MCF 10A (cell line): ENCODE results near the gene TCF19. TPM values are rescaled to one million over a fixed set of nuclear protein-coding genes. Genes with fewer than 3 reads are reported as not detected.

Source experiments
- BruUV-seq: library from RNA; stranded (reverse); fragments of 400-500 nt; replicated peaks from 2 replicates; lab custom pipeline; 2021; lab: Mats Ljungman, UMichigan
- CTCF ChIA-PET: fragments of 300-600 bp; sonication (Branson Sonifier 250); formaldehyde crosslinking; extraction: SDS; loops from one replicate; lab custom pipeline; 2021; ENCODE audit warnings: antibody characterized with exemption, inconsistent platforms; lab: Yijun Ruan, JAX
- POLR2A ChIA-PET: fragments of 300-600, 350-650 bp; sonication (Branson Sonifier 250); formaldehyde crosslinking; extraction: SDS; loops from one replicate; lab custom pipeline; 2020; ENCODE audit warnings: antibody characterized with exemption, inconsistent platforms; lab: Yijun Ruan, JAX
- DNase-seq: peaks from one replicate; pipeline ENCODE4 v3.0.0-alpha.2; 2018; ENCODE audit not compliant: unreplicated experiment
- H3K27ac Mint-ChIP-seq: one replicate; pipeline ENCODE4 v1.8.0; 2022; ENCODE audit warnings: mild to moderate bottlenecking, low read depth, mixed read lengths; ENCODE audit not compliant: unreplicated experiment
- H3K27me3 Mint-ChIP-seq: one replicate; pipeline ENCODE4 v1.8.0; 2022; ENCODE audit warnings: mixed read lengths; ENCODE audit not compliant: insufficient read depth, unreplicated experiment
- H3K36me3 Mint-ChIP-seq: one replicate; pipeline ENCODE4 v1.8.0; 2022; ENCODE audit warnings: mild to moderate bottlenecking, moderate library complexity, mixed read lengths; ENCODE audit not compliant: insufficient read depth, unreplicated experiment
- H3K4me1 Mint-ChIP-seq: one replicate; pipeline ENCODE4 v1.8.0; 2022; ENCODE audit warnings: mixed read lengths; ENCODE audit not compliant: insufficient read depth, unreplicated experiment
- H3K4me3 Mint-ChIP-seq: one replicate; pipeline ENCODE4 v1.8.0; 2022; ENCODE audit warnings: mild to moderate bottlenecking, moderate library complexity, mixed read lengths; ENCODE audit not compliant: unreplicated experiment
- H3K9me3 Mint-ChIP-seq: one replicate; pipeline ENCODE4 v1.8.0; 2022; ENCODE audit warnings: mixed read lengths; ENCODE audit not compliant: unreplicated experiment
- CTCF ChIP-seq: fragments of 200-600 bp; IDR thresholded peaks from one replicate; pipeline ENCODE4 v1.8.0; 2022; ENCODE audit warnings: antibody characterized with exemption, mild to moderate bottlenecking; ENCODE audit not compliant: unreplicated experiment
- intact Hi-C: fragments of 100-400 bp; cut with micrococcal nuclease; formaldehyde crosslinking; loops from 2 replicates; pipeline ENCODE4 v1.14.1; 2022
- total RNA-seq: library from RNA; stranded (reverse); gene quantifications from 2 replicates; pipeline ENCODE4 v1.2.3, GENCODE V29; 2022

TCF19 gene
- total RNA-seq, 1 experiment from 2014 or later = 6.5 TPM

GRCh38 chr6:31118178-31118577 lies 40.2 kb upstream of the TCF19 start:
- Mint-ChIP-seq H3K4me3 (no peak overlapping the region), H3K9me3 (no peaks in the 10 kb centered on the region), H3K36me3 (peaks cover 6% of the 10 kb centered on the region), H3K27ac (no peak overlapping the region), H3K27me3 (no peaks in the 10 kb centered on the region), H3K4me1 (peaks cover 30% of the 10 kb centered on the region)
- ChIA-PET POLR2A (interaction anchor here (1.4 kb wide), 1 partner anchor 32 kb away, joined by 4 read pairs; no protein-coding TSS in a partner anchor), CTCF (interaction anchor here (0.6 to 6.8 kb wide), 6 partner anchors 9 to 387 kb away, joined by 4 to 55 read pairs (median 6); partner anchors contain the start of gene MUCL3)
- DNase-seq = no peak
- TF ChIP-seq CTCF = no peak
- BruUV-seq = no TSS peak
- intact Hi-C loops = no loop called here

- Mint-ChIP-seq H3K27me3 (no peaks in the 10 kb centered on the region), H3K36me3 (peaks cover 11% of the 10 kb centered on the region), H3K27ac (no peak within 1 kb of the TSS), H3K4me3 (no peak within 1 kb of the TSS), H3K4me1 (peaks cover 32% of the 10 kb centered on the region), H3K9me3 (no peaks in the 10 kb centered on the region)
- intact Hi-C loops = no loop called here
- TF ChIP-seq CTCF = no peak
- ChIA-PET CTCF (interaction anchor here (1.1 to 2.2 kb wide), 2 partner anchors 33 to 40 kb away, joined by 3 to 6 read pairs; no protein-coding TSS in a partner anchor), POLR2A (interaction anchor here (0.6 kb wide), 1 partner anchor 495 kb away, joined by 3 read pairs; the partner anchor contains the start of gene AIF1)
- DNase-seq = no peak
- no TSS peak for BruUV-seq
These were observed 38.1 kb upstream of the TCF19 start, which contains the start of gene CDSN for GRCh38 chr6:31120151-31120915. Gene CDSN, minus strand, starts transcription at chr6:31120446. Its CDS starts 27 bp downstream, at chr6:31120419.

- intact Hi-C loops = no loop called here
- Mint-ChIP-seq H3K27me3 (no peaks in the 10 kb centered on the region), H3K36me3 (peaks cover 12% of the 10 kb centered on the region), H3K4me1 (peaks cover 34% of the 10 kb centered on the region), H3K4me3 (no peak overlapping the region), H3K27ac (no peak overlapping the region), H3K9me3 (no peaks in the 10 kb centered on the region)
- BruUV-seq = no TSS peak
- no peak for TF ChIP-seq CTCF
- CTCF ChIA-PET = interaction anchor here (0.9 to 1.2 kb wide), 4 partner anchors 34 to 245 kb away, joined by 3 to 5 read pairs (median 4); partner anchors contain the start of gene VARS2
- POLR2A ChIA-PET = interaction anchor here (0.6 to 1.1 kb wide), 3 partner anchors 24 to 494 kb away, joined by 3 to 4 read pairs (median 3); partner anchors contain the start of gene AIF1
- no peak for DNase-seq
These were observed 37.1 kb upstream of the TCF19 start for GRCh38 chr6:31121131-31121790.
